ENCODE results near the gene TMEM79. TPM values are rescaled to one million over a fixed set of nuclear protein-coding genes. Genes with fewer than 3 reads are reported as not detected.
A peak's percentile ranks its signal among the peaks of the same experiment; 100 is the strongest.

The TMEM79 gene
- total RNA-seq, 1 donor from 2014 or later, result 5.1 TPM

- Mint-ChIP-seq H3K36me3 (ENCODE audit: insufficient read depth) (peaks cover 34% of the 10 kb centered on the region), H3K9me3 (ENCODE audit: low read depth) (no peaks in the 10 kb centered on the region), H3K27ac (no peak overlapping the region), H3K4me3 (ENCODE audit: low read depth) (no peak overlapping the region), H3K4me1 (ENCODE audit: low read depth) (peaks cover 6% of the 10 kb centered on the region), H3K27me3 (no peaks in the 10 kb centered on the region)
- DNase-seq (ENCODE audit: low spot score, unreplicated experiment), result no peak
- TF ChIP-seq CTCF (IDR thresholded peaks at IDR 0.05; ENCODE audit: unreplicated experiment), result no peak
These were observed 7.6 kb upstream of the TMEM79 start for GRCh38 chr1:156276532-156276931.

GRCh38 chr1:156276966-156277381 lies 7.2 kb upstream of the TMEM79 start:
- no peaks in the 10 kb centered on the region for H3K9me3 Mint-ChIP-seq (ENCODE audit: low read depth)
- no peak for DNase-seq (ENCODE audit: low spot score, unreplicated experiment)
- no peak for TF ChIP-seq CTCF (IDR thresholded peaks at IDR 0.05; ENCODE audit: unreplicated experiment)
- peaks cover 33% of the 10 kb centered on the region for H3K36me3 Mint-ChIP-seq (ENCODE audit: insufficient read depth)
- H3K4me1 Mint-ChIP-seq (ENCODE audit: low read depth), result peaks cover 8% of the 10 kb centered on the region
- H3K4me3 Mint-ChIP-seq (ENCODE audit: low read depth), result no peak overlapping the region
- no peaks in the 10 kb centered on the region for H3K27me3 Mint-ChIP-seq
- no peak overlapping the region for H3K27ac Mint-ChIP-seq

- DNase-seq (ENCODE audit: low spot score, unreplicated experiment), result no peak
- H3K4me1 Mint-ChIP-seq (ENCODE audit: low read depth), result peaks cover 28% of the 10 kb centered on the region
- no peaks in the 10 kb centered on the region for H3K9me3 Mint-ChIP-seq (ENCODE audit: low read depth)
- no peaks in the 10 kb centered on the region for H3K27me3 Mint-ChIP-seq
- peaks cover 15% of the 10 kb centered on the region for H3K36me3 Mint-ChIP-seq (ENCODE audit: insufficient read depth)
- no peak overlapping the region for H3K27ac Mint-ChIP-seq
- TF ChIP-seq CTCF (IDR thresholded peaks at IDR 0.05; ENCODE audit: unreplicated experiment), result no peak
- H3K4me3 Mint-ChIP-seq (ENCODE audit: low read depth), result peak overlapping the region; percentile 1
These were observed 4.3 kb upstream of the TMEM79 start for GRCh38 chr1:156279837-156280236.

- Mint-ChIP-seq H3K36me3 (ENCODE audit: insufficient read depth) (peaks cover 9% of the 10 kb centered on the region), H3K9me3 (ENCODE audit: low read depth) (no peaks in the 10 kb centered on the region), H3K27ac (peak overlapping the region; percentile 96), H3K4me1 (ENCODE audit: low read depth) (peaks cover 28% of the 10 kb centered on the region), H3K4me3 (ENCODE audit: low read depth) (peak overlapping the region; percentile 88), H3K27me3 (no peaks in the 10 kb centered on the region)
- TF ChIP-seq CTCF (IDR thresholded peaks at IDR 0.05; ENCODE audit: unreplicated experiment), result no peak
- no peak for DNase-seq (ENCODE audit: low spot score, unreplicated experiment)
These were observed 2.8 kb upstream of the TMEM79 start for GRCh38 chr1:156281281-156281680.

DNA sequence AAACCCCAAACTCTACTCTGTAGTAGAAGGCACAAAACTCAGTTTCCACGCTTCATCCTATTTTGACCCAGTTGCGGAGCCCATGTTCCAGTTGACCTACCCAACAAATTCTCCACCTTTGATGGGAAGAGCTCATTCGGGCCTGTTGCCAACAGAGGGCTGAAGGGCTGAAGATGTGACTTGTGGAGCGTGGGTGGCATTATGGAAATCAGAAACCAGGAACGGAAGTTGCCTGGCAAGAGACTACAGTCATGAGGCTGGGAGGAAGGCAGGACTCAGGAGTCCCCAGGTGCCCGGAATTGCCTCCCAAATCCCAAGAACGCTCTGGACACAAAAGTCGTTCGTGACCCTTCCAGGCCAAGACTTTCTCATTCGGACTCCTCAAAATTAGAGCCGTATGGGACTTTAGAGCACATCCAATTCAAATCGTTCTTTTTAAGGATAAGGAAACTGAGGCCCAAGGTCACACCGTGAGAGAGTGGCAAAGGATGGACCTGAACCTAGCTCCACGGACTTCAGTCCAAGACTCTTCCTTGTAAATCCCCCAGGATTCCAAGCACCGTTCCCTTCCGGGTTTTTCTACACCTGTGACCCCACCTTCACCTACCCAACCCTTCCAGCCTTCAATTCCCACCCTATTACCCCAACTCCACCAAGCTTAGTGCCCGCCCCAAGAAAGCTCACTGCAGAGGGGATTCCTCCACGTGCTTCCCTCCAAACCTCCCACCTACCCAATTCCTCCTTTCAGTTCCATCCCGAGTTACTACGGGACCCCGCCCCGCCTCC lies 2.2 kb upstream of the TMEM79 start:
- DNase-seq (ENCODE audit: low spot score, unreplicated experiment), result no peak
- peak overlapping the region; percentile 88 for H3K4me3 Mint-ChIP-seq (ENCODE audit: low read depth)
- peaks cover 28% of the 10 kb centered on the region for H3K4me1 Mint-ChIP-seq (ENCODE audit: low read depth)
- TF ChIP-seq CTCF (IDR thresholded peaks at IDR 0.05; ENCODE audit: unreplicated experiment), result no peak
- H3K9me3 Mint-ChIP-seq (ENCODE audit: low read depth), result no peaks in the 10 kb centered on the region
- H3K27me3 Mint-ChIP-seq, result no peaks in the 10 kb centered on the region
- peak overlapping the region; percentile 96 for H3K27ac Mint-ChIP-seq
- H3K36me3 Mint-ChIP-seq (ENCODE audit: insufficient read depth), result peaks cover 5% of the 10 kb centered on the region
